Prostate gland (tissue), 2 donors: ENCODE data around the gene GLE1. TPM values are rescaled to one million over a fixed set of nuclear protein-coding genes. Genes with fewer than 3 reads are reported as not detected.

ENCODE experiments used
- DNase-seq: peaks from one replicate; pipeline ENCODE4 v3.0.0-alpha.2; 2019; ENCODE audit warnings: low spot score
- H3K27ac ChIP-seq, 2 donors: fragments of 200-600 bp; sonication (generic); 2 replicates each; pipeline ENCODE4 v1.5.1; 2017 to 2019
- H3K27me3 ChIP-seq: fragments of 200-600 bp; sonication (generic); replicated peaks from 2 replicates; pipeline ENCODE4 v1.5.1; 2019; ENCODE audit not compliant: insufficient read depth
- H3K36me3 ChIP-seq, 2 donors: fragments of 200-600 bp; sonication (generic); 1 replicate in 1 of 2; 2 replicates in 1 of 2; pipeline versions ENCODE4 v1.5.1 to v1.8.1; 2017 to 2019
- H3K4me1 ChIP-seq: fragments of 200-600 bp; sonication (generic); replicated peaks from 2 replicates; pipeline ENCODE4 v1.5.1; 2019
- H3K4me3 ChIP-seq, 2 donors: fragments of 200-600 bp; sonication (generic); 2 replicates each; pipeline ENCODE4 v1.5.1; 2017 to 2019
- H3K9me3 ChIP-seq: fragments of 200-600 bp; sonication (generic); 2 replicates; pipeline ENCODE4 v1.5.1; 2017
- CTCF ChIP-seq, 4 experiments: fragments of 200-600 bp in 2 of 4; fragments of 450-650 bp in 2 of 4; sonication (generic) in 2 of 4; IDR thresholded peaks; 1 replicate in 3 of 4; 2 replicates in 1 of 4; pipeline ENCODE4 v1.5.1; 2016 to 2019; ENCODE audit warnings: antibody characterized with exemption in 4 of 4, mild to moderate bottlenecking in 2 of 4, moderate library complexity in 2 of 4
- POLR2A ChIP-seq: fragments of 450-650 bp; IDR thresholded peaks from one replicate; pipeline ENCODE4 v1.6.1; 2016; ENCODE audit warnings: antibody characterized with exemption, mild to moderate bottlenecking
- POLR2AphosphoS5 ChIP-seq: sonication (generic); formaldehyde crosslinking; IDR thresholded peaks from one replicate; pipeline ENCODE4 v1.6.1; 2017; ENCODE audit warnings: antibody characterized with exemption
- WGBS: methylation state at CpG from one replicate; pipeline ENCODE4 v1.1.5; 2018; 5-methylcytosine and 5-hydroxymethylcytosine counted together
- intact Hi-C: fragments of 100-400 bp; cut with DNase I; formaldehyde crosslinking; loops from one replicate; pipeline ENCODE4 v1.14.2; 2022
- total RNA-seq, 2 donors: library from RNA; depleted of rRNA; stranded (reverse); fragments of >200 nt; gene quantifications; one replicate each; pipeline ENCODE4 v1.1.0, GENCODE V29; 2016

The GLE1 gene
- total RNA-seq = 10 to 100 TPM; 31.5 to 34.2 TPM

- peak; percentile 93 for DNase-seq
- peak within 1 kb of the TSS; percentile 69 to 84 for H3K4me3 ChIP-seq
- no peaks in the 10 kb centered on the region for H3K36me3 ChIP-seq
- peak within 1 kb of the TSS; percentile 82 to 83 for H3K27ac ChIP-seq
- no peaks in the 10 kb centered on the region for H3K9me3 ChIP-seq
- peak in 1 of 4 experiments; percentile 19 for TF ChIP-seq CTCF (IDR thresholded peaks at IDR 0.05)
- TF ChIP-seq POLR2AphosphoS5 = peak; percentile 95
- TF ChIP-seq POLR2A = peak; percentile 84
- 0% methylated on average over 64 of the region's 64 CpGs for WGBS
- intact Hi-C loops = loop anchor here (5.0 kb wide), 1 partner anchor 48 kb away; the partner anchor contains the start of gene SPTAN1
- H3K27me3 ChIP-seq = no peaks in the 10 kb centered on the region
- no peaks in the 10 kb centered on the region for H3K4me1 ChIP-seq
Observed at GRCh38 chr9:128504485-128505413, at the start of gene GLE1. Gene GLE1, plus strand, starts transcription at chr9:128504719. Its CDS starts 87 bp downstream, at chr9:128504806.

- no peak for DNase-seq
- Histone ChIP-seq H3K9me3 (no peaks in the 10 kb centered on the region), H3K4me3 (no peak overlapping the region), H3K27me3 (no peaks in the 10 kb centered on the region), H3K36me3 (peaks cover 0 to under 1% of the 10 kb centered on the region in 2 donors), H3K4me1 (peaks cover 8% of the 10 kb centered on the region), H3K27ac (no peak overlapping the region)
- TF ChIP-seq CTCF (IDR thresholded peaks at IDR 0.05) (no peak), POLR2AphosphoS5 (no peak), POLR2A (no peak)
- WGBS = 79% methylated on average over 14 of the region's 14 CpGs
- intact Hi-C loops = no loop called here
Observed at GRCh38 chr9:128454991-128455390, 49.5 kb upstream of the GLE1 start.

- intact Hi-C loops = no loop called here
- peaks cover 0 to 4% of the 10 kb centered on the region in 2 donors for H3K36me3 ChIP-seq
- WGBS = under 1% methylated on average over 48 of the region's 82 CpGs
- peak in 2 of 4 experiments; percentile 7 to 8 for TF ChIP-seq CTCF (IDR thresholded peaks at IDR 0.05)
- peak; percentile 91 for TF ChIP-seq POLR2AphosphoS5
- peak; percentile 60 for TF ChIP-seq POLR2A
- H3K27ac ChIP-seq = peak within 1 kb of the TSS; percentile 65 to 77
- H3K9me3 ChIP-seq = no peaks in the 10 kb centered on the region
- peak; percentile 98 for DNase-seq
- H3K4me1 ChIP-seq = peaks cover 8% of the 10 kb centered on the region
- no peaks in the 10 kb centered on the region for H3K27me3 ChIP-seq
- H3K4me3 ChIP-seq = peak within 1 kb of the TSS; percentile 61 to 93
Observed at GRCh38 chr9:128455849-128456612, 48.5 kb upstream of the GLE1 start, which contains the start of gene ODF2. Gene ODF2, plus strand, starts transcription at chr9:128456006. Its CDS starts 86 bp downstream, at chr9:128456092.

- 0% methylated on average over 48 of the region's 48 CpGs for WGBS
- Histone ChIP-seq H3K4me3 (peak overlapping the region; percentile 61 to 93), H3K27ac (peak overlapping the region; percentile 65 to 77), H3K36me3 (peaks cover 0 to 4% of the 10 kb centered on the region in 2 donors), H3K4me1 (peaks cover 8% of the 10 kb centered on the region), H3K9me3 (no peaks in the 10 kb centered on the region), H3K27me3 (no peaks in the 10 kb centered on the region)
- intact Hi-C loops = no loop called here
- TF ChIP-seq POLR2AphosphoS5 = peak; percentile 56
- TF ChIP-seq CTCF (IDR thresholded peaks at IDR 0.05) = no peak
- peak; percentile 60 for DNase-seq
Observed at GRCh38 chr9:128456613-128457061, 47.9 kb upstream of the GLE1 start.
